T-helper 1 cell treated with Interleukin-12 subunit alpha and Interleukin-12 subunit beta and Interleukin-4 antibody, amounts not matched to agents 30 μg/mL and 1 μg/mL, for 36 hours (primary cell): Measurements from ENCODE around the gene ADAMTS17.
"Not testable (repeated sequence)": the region's sequence is repeated elsewhere in the genome, so short reads cannot be mapped to it uniquely, and the experiment has no call there.

Experiments
- H3K27ac Mint-ChIP-seq: one replicate; pipeline ENCODE4 v1.8.0; 2021; ENCODE audit warnings: mild to moderate bottlenecking, mixed read lengths
- H3K27me3 Mint-ChIP-seq: one replicate; pipeline ENCODE4 v1.8.0; 2021; ENCODE audit warnings: low read depth, mixed read lengths
- H3K36me3 Mint-ChIP-seq: one replicate; pipeline ENCODE4 v1.8.0; 2021; ENCODE audit warnings: low read depth, mixed read lengths
- H3K4me1 Mint-ChIP-seq: one replicate; pipeline ENCODE4 v1.8.0; 2021; ENCODE audit warnings: low read depth, mixed read lengths
- H3K4me3 Mint-ChIP-seq: one replicate; pipeline ENCODE4 v1.8.0; 2021; ENCODE audit warnings: mild to moderate bottlenecking, moderate library complexity, mixed read lengths
- H3K9me3 Mint-ChIP-seq: one replicate; pipeline ENCODE4 v1.8.0; 2021; ENCODE audit warnings: mixed read lengths

ADAMTS17 gene

GRCh38 chr15:100346866-100347512 is 5.2 kb upstream of the ADAMTS17 start:
- Mint-ChIP-seq H3K9me3 (no peaks in the 10 kb centered on the region), H3K27ac (no peak overlapping the region), H3K36me3 (peaks cover 1% of the 10 kb centered on the region), H3K27me3 (peaks cover 25% of the 10 kb centered on the region), H3K4me1 (peaks cover 7% of the 10 kb centered on the region), H3K4me3 (no peak overlapping the region)

GRCh38 chr15:100345438-100345837 is 3.7 kb upstream of the ADAMTS17 start:
- Mint-ChIP-seq H3K27me3 (peaks cover 26% of the 10 kb centered on the region), H3K9me3 (no peaks in the 10 kb centered on the region), H3K36me3 (peaks cover 1% of the 10 kb centered on the region), H3K4me1 (peaks cover 7% of the 10 kb centered on the region), H3K27ac (no peak overlapping the region), H3K4me3 (no peak overlapping the region)

GRCh38 chr15:100343251-100343650 is 1.5 kb upstream of the ADAMTS17 start:
- Mint-ChIP-seq H3K4me1 (peaks cover 12% of the 10 kb centered on the region), H3K4me3 (no peak overlapping the region), H3K27me3 (peaks cover 46% of the 10 kb centered on the region), H3K27ac (no peak overlapping the region), H3K9me3 (no peaks in the 10 kb centered on the region), H3K36me3 (peaks cover 1% of the 10 kb centered on the region)

- Mint-ChIP-seq H3K27ac (no peak overlapping the region), H3K4me3 (no peak overlapping the region), H3K27me3 (peaks cover 48% of the 10 kb centered on the region), H3K4me1 (peaks cover 12% of the 10 kb centered on the region), H3K9me3 (no peaks in the 10 kb centered on the region), H3K36me3 (peaks cover 1% of the 10 kb centered on the region)
Observed at GRCh38 chr15:100341239-100341749, 481 bp downstream of the ADAMTS17 start.

- Mint-ChIP-seq H3K27me3 (peaks cover 48% of the 10 kb centered on the region), H3K9me3 (no peaks in the 10 kb centered on the region), H3K27ac (no peak overlapping the region), H3K36me3 (no peaks in the 10 kb centered on the region), H3K4me1 (peaks cover 14% of the 10 kb centered on the region), H3K4me3 (peak overlapping the region; percentile 66)
Observed at GRCh38 chr15:100340721-100341238, 995 bp downstream of the ADAMTS17 start.

- Mint-ChIP-seq H3K4me3 (peak overlapping the region; percentile 66), H3K36me3 (no peaks in the 10 kb centered on the region), H3K27ac (no peak overlapping the region), H3K4me1 (peaks cover 18% of the 10 kb centered on the region), H3K27me3 (peaks cover 44% of the 10 kb centered on the region), H3K9me3 (no peaks in the 10 kb centered on the region)
Observed at GRCh38 chr15:100339999-100340398, 1.8 kb downstream of the ADAMTS17 start.

GRCh38 chr15:100339451-100339850 is 2.3 kb downstream of the ADAMTS17 start:
- not testable (repeated sequence) for H3K9me3 Mint-ChIP-seq, H3K27ac Mint-ChIP-seq, H3K36me3 Mint-ChIP-seq
- peaks cover 40% of the 10 kb centered on the region for H3K27me3 Mint-ChIP-seq
- H3K4me1 Mint-ChIP-seq: peaks cover 20% of the 10 kb centered on the region
- H3K4me3 Mint-ChIP-seq: peak overlapping the region; percentile 60

- H3K4me1 Mint-ChIP-seq: peaks cover 22% of the 10 kb centered on the region
- H3K4me3 Mint-ChIP-seq: peak overlapping the region; percentile 60
- H3K27me3 Mint-ChIP-seq: peaks cover 35% of the 10 kb centered on the region
- no peaks in the 10 kb centered on the region for H3K9me3 Mint-ChIP-seq
- no peak overlapping the region for H3K27ac Mint-ChIP-seq
- no peaks in the 10 kb centered on the region for H3K36me3 Mint-ChIP-seq
Observed at GRCh38 chr15:100338971-100339444, 2.8 kb downstream of the ADAMTS17 start.

- Mint-ChIP-seq H3K27ac (no peak overlapping the region), H3K9me3 (no peaks in the 10 kb centered on the region), H3K4me1 (peaks cover 24% of the 10 kb centered on the region), H3K36me3 (no peaks in the 10 kb centered on the region), H3K4me3 (no peak overlapping the region), H3K27me3 (peaks cover 28% of the 10 kb centered on the region)
Observed at GRCh38 chr15:100338247-100338646, 3.5 kb downstream of the ADAMTS17 start.

GRCh38 chr15:100337096-100338044 is 4.4 kb downstream of the ADAMTS17 start:
- H3K9me3 Mint-ChIP-seq: no peaks in the 10 kb centered on the region
- peaks cover 31% of the 10 kb centered on the region for H3K27me3 Mint-ChIP-seq
- H3K4me1 Mint-ChIP-seq: peaks cover 28% of the 10 kb centered on the region
- no peak overlapping the region for H3K4me3 Mint-ChIP-seq
- H3K36me3 Mint-ChIP-seq: no peaks in the 10 kb centered on the region
- no peak overlapping the region for H3K27ac Mint-ChIP-seq

GRCh38 chr15:100336061-100336460 is 5.7 kb downstream of the ADAMTS17 start:
- Mint-ChIP-seq H3K27ac (no peak overlapping the region), H3K4me1 (peaks cover 32% of the 10 kb centered on the region), H3K4me3 (no peak overlapping the region), H3K27me3 (peaks cover 39% of the 10 kb centered on the region), H3K36me3 (no peaks in the 10 kb centered on the region), H3K9me3 (no peaks in the 10 kb centered on the region)

GRCh38 chr15:100335335-100335999 is 6.3 kb downstream of the ADAMTS17 start:
- H3K4me3 Mint-ChIP-seq: no peak overlapping the region
- peaks cover 38% of the 10 kb centered on the region for H3K27me3 Mint-ChIP-seq
- no peak overlapping the region for H3K27ac Mint-ChIP-seq
- H3K9me3 Mint-ChIP-seq: no peaks in the 10 kb centered on the region
- no peaks in the 10 kb centered on the region for H3K36me3 Mint-ChIP-seq
- peaks cover 38% of the 10 kb centered on the region for H3K4me1 Mint-ChIP-seq

- H3K36me3 Mint-ChIP-seq: no peaks in the 10 kb centered on the region
- H3K27me3 Mint-ChIP-seq: peaks cover 33% of the 10 kb centered on the region
- H3K4me3 Mint-ChIP-seq: no peak overlapping the region
- peaks cover 41% of the 10 kb centered on the region for H3K4me1 Mint-ChIP-seq
- no peaks in the 10 kb centered on the region for H3K9me3 Mint-ChIP-seq
- no peak overlapping the region for H3K27ac Mint-ChIP-seq
Observed at GRCh38 chr15:100334905-100335304, 6.9 kb downstream of the ADAMTS17 start.

- no peaks in the 10 kb centered on the region for H3K36me3 Mint-ChIP-seq
- H3K4me3 Mint-ChIP-seq: no peak overlapping the region
- peaks cover 45% of the 10 kb centered on the region for H3K4me1 Mint-ChIP-seq
- peaks cover 28% of the 10 kb centered on the region for H3K27me3 Mint-ChIP-seq
- H3K27ac Mint-ChIP-seq: no peak overlapping the region
- no peaks in the 10 kb centered on the region for H3K9me3 Mint-ChIP-seq
Observed at GRCh38 chr15:100334456-100334855, 7.3 kb downstream of the ADAMTS17 start.
